Progenitor cell of endocrine pancreas (in vitro differentiated cells): ENCODE results near the gene PC. TPM values are rescaled to one million over a fixed set of nuclear protein-coding genes. Genes with fewer than 3 reads are reported as not detected.
"Not testable (repeated sequence)": the region's sequence is repeated elsewhere in the genome, so short reads cannot be mapped to it uniquely, and the experiment has no call there.

Experiments
- DNase-seq: peaks from one replicate; pipeline ENCODE4 v3.0.0; 2021; ENCODE audit warnings: low spot score; ENCODE audit not compliant: unreplicated experiment
- H3K27ac Mint-ChIP-seq: 2 replicates; pipeline ENCODE4 v1.8.0; 2021; ENCODE audit warnings: mild to moderate bottlenecking, moderate library complexity, mixed read lengths
- H3K27me3 Mint-ChIP-seq: 2 replicates; pipeline ENCODE4 v1.8.0; 2021; ENCODE audit warnings: mixed read lengths
- H3K36me3 Mint-ChIP-seq: 2 replicates; pipeline ENCODE4 v1.8.0; 2022; ENCODE audit warnings: mixed read lengths; ENCODE audit not compliant: insufficient read depth
- H3K4me1 Mint-ChIP-seq: 2 replicates; pipeline ENCODE4 v1.8.0; 2021; ENCODE audit warnings: low read depth, mixed read lengths
- H3K4me3 Mint-ChIP-seq: 2 replicates; pipeline ENCODE4 v1.8.0; 2021; ENCODE audit warnings: low read depth, mild to moderate bottlenecking, moderate library complexity, mixed read lengths
- H3K9me3 Mint-ChIP-seq: 2 replicates; pipeline ENCODE4 v1.8.0; 2021; ENCODE audit warnings: low read depth, mixed read lengths
- CTCF ChIP-seq: fragments of 200-600 bp; sonication (generic); IDR thresholded peaks from one replicate; pipeline ENCODE4 v1.5.0; 2021; ENCODE audit warnings: antibody characterized with exemption, mild to moderate bottlenecking; ENCODE audit not compliant: unreplicated experiment
- total RNA-seq: library from RNA; stranded (reverse); gene quantifications from 2 replicates; pipeline ENCODE4 v1.2.1, GENCODE V29; 2021

The PC gene
- total RNA-seq, 1 donor from 2014 or later, result 25.0 TPM

GRCh38 chr11:66834539-66834845 is 123.7 kb downstream of the PC start:
- Mint-ChIP-seq H3K9me3 (no peaks in the 10 kb centered on the region), H3K4me3 (no peak overlapping the region), H3K36me3 (peaks cover 2% of the 10 kb centered on the region), H3K27ac (peak overlapping the region; percentile 23), H3K4me1 (peaks cover 9% of the 10 kb centered on the region), H3K27me3 (no peaks in the 10 kb centered on the region)
- TF ChIP-seq CTCF, result no peak
- DNase-seq, result no peak

GRCh38 chr11:66824573-66824972 is 133.6 kb downstream of the PC start:
- H3K9me3 Mint-ChIP-seq, H3K27ac Mint-ChIP-seq, DNase-seq, H3K36me3 Mint-ChIP-seq, H3K4me1 Mint-ChIP-seq, H3K4me3 Mint-ChIP-seq, H3K27me3 Mint-ChIP-seq: not testable (repeated sequence)

GRCh38 chr11:66823700-66824099 is 134.5 kb downstream of the PC start:
- Mint-ChIP-seq H3K9me3 (no peaks in the 10 kb centered on the region), H3K27me3 (no peaks in the 10 kb centered on the region), H3K4me1 (no peaks in the 10 kb centered on the region), H3K36me3 (peaks cover 4% of the 10 kb centered on the region), H3K27ac (peak overlapping the region; percentile 79), H3K4me3 (no peak overlapping the region)
- DNase-seq, result no peak
- no peak for TF ChIP-seq CTCF

GRCh38 chr11:66820901-66821300 is 137.3 kb downstream of the PC start:
- no peak for DNase-seq
- no peaks in the 10 kb centered on the region for H3K4me1 Mint-ChIP-seq
- no peak overlapping the region for H3K4me3 Mint-ChIP-seq
- peaks cover 3% of the 10 kb centered on the region for H3K36me3 Mint-ChIP-seq
- no peak overlapping the region for H3K27ac Mint-ChIP-seq
- H3K9me3 Mint-ChIP-seq, result no peaks in the 10 kb centered on the region
- H3K27me3 Mint-ChIP-seq, result no peaks in the 10 kb centered on the region
- TF ChIP-seq CTCF, result no peak

- peaks cover 3% of the 10 kb centered on the region for H3K36me3 Mint-ChIP-seq
Observed at GRCh38 chr11:66820381-66820780, 137.8 kb downstream of the PC start.

More at GRCh38 chr11:66820381-66820780, 137.8 kb downstream of the PC start:
- Mint-ChIP-seq H3K4me1 (no peaks in the 10 kb centered on the region), H3K9me3 (no peaks in the 10 kb centered on the region), H3K27me3 (no peaks in the 10 kb centered on the region), H3K4me3 (no peak overlapping the region), H3K27ac (no peak overlapping the region)
- no peak for TF ChIP-seq CTCF
- DNase-seq, result no peak
